SK-N-SH (cell line): ENCODE data around the gene SNX17. TPM values are rescaled to one million over a fixed set of nuclear protein-coding genes. Genes with fewer than 3 reads are reported as not detected.

Source experiments
- CTCF ChIA-PET: fragments of 300-600, 350-600 bp; formaldehyde crosslinking; extraction: SDS; loops from one replicate; lab custom pipeline; 2021; lab: Yijun Ruan, JAX
- POLR2A ChIA-PET: fragments of 350-600 bp; sonication (Branson Sonifier 250); formaldehyde crosslinking; extraction: SDS; loops from one replicate; lab custom pipeline; 2020; ENCODE audit warnings: antibody characterized with exemption, inconsistent platforms; lab: Yijun Ruan, JAX
- DNase-seq: peaks from one replicate; pipeline ENCODE4 v3.0.0; 2012
- H2AFZ ChIP-seq: fragments of 200-600 bp; sonication (generic); 2 replicates; pipeline ENCODE4 v1.8.1; 2016; ENCODE audit warnings: antibody characterized with exemption, mild to moderate bottlenecking, low read depth
- H3F3A ChIP-seq: fragments of 200-600 bp; sonication (generic); replicated peaks from 2 replicates; pipeline ENCODE3; 2016; ENCODE audit warnings: antibody characterized with exemption, mild to moderate bottlenecking; ENCODE audit not compliant: insufficient read depth
- H3K27ac ChIP-seq, 2 experiments: fragments of 200-500 bp in 1 of 2; fragments of 200-600 bp in 1 of 2; sonication (Bioruptor generic) in 1 of 2; sonication (generic), shearing (Covaris generic) in 1 of 2; 2 replicates each; pipeline versions ENCODE4 v1.5.1 to v1.6.1; 2014 to 2016; ENCODE audit warnings: low read depth in 2 of 2, inconsistent platforms in 1 of 2, low read length in 1 of 2, mild to moderate bottlenecking in 1 of 2, mixed read lengths in 1 of 2
- H3K27me3 ChIP-seq: fragments of 200-600 bp; sonication (generic), shearing (Covaris generic); 2 replicates; pipeline ENCODE4 v1.6.1; 2016; ENCODE audit warnings: mixed run types; ENCODE audit not compliant: insufficient read depth
- H3K36me3 ChIP-seq, 2 experiments: fragments of 200-500 bp in 1 of 2; fragments of 200-600 bp in 1 of 2; sonication (Bioruptor generic) in 1 of 2; sonication (generic) in 1 of 2; replicated peaks in 1 of 2; 2 replicates each; pipeline versions ENCODE3 to v1.5.1; 2014 to 2016; ENCODE audit warnings: low read length in 1 of 2, mild to moderate bottlenecking in 1 of 2; ENCODE audit not compliant: insufficient read depth in 2 of 2, control insufficient read depth in 1 of 2
- H3K4me1 ChIP-seq, 2 experiments: fragments of 200-500 bp in 1 of 2; fragments of 200-600 bp in 1 of 2; sonication (Bioruptor generic) in 1 of 2; sonication (generic), shearing (Covaris generic) in 1 of 2; 2 replicates each; pipeline versions ENCODE4 v1.5.1 to v1.6.1; 2014 to 2016; ENCODE audit warnings: low read depth in 1 of 2, low read length in 1 of 2, mixed run types in 1 of 2; ENCODE audit not compliant: insufficient read depth in 2 of 2, control insufficient read depth in 1 of 2
- H3K4me2 ChIP-seq: fragments of 200-600 bp; sonication (generic), shearing (Covaris generic); 2 replicates; pipeline ENCODE4 v1.6.1; 2017; ENCODE audit warnings: mixed run types
- H3K4me3 ChIP-seq, 2 experiments: fragments of 200-500 bp in 1 of 2; fragments of 200-600 bp in 1 of 2; sonication (Bioruptor generic) in 1 of 2; sonication (generic), shearing (Covaris generic) in 1 of 2; 2 replicates each; pipeline versions ENCODE4 v1.5.1 to v1.8.1; 2014 to 2016; ENCODE audit warnings: low read depth in 2 of 2, inconsistent platforms in 1 of 2, low read length in 1 of 2, mild to moderate bottlenecking in 1 of 2, mixed read lengths in 1 of 2, moderate library complexity in 1 of 2
- H3K79me2 ChIP-seq: fragments of 200-600 bp; sonication (generic); 2 replicates; pipeline ENCODE4 v1.8.1; 2017; ENCODE audit warnings: mild to moderate bottlenecking; ENCODE audit not compliant: insufficient read depth
- H3K9ac ChIP-seq: fragments of 200-600 bp; sonication (generic); 2 replicates; pipeline ENCODE4 v1.6.1; 2017; ENCODE audit warnings: mixed run types
- H3K9me2 ChIP-seq: fragments of 200-600 bp; sonication (generic); 2 replicates; pipeline ENCODE4 v1.6.1; 2017; ENCODE audit warnings: mixed run types
- H3K9me3 ChIP-seq: fragments of 200-600 bp; sonication (generic); 2 replicates; pipeline ENCODE4 v1.6.1; 2017; ENCODE audit warnings: mixed run types, mild to moderate bottlenecking, moderate library complexity
- H4K20me1 ChIP-seq: fragments of 200-600 bp; sonication (generic); 2 replicates; pipeline ENCODE4 v1.6.1; 2017; ENCODE audit warnings: mild to moderate bottlenecking, mixed run types; ENCODE audit not compliant: insufficient read depth
- CHD2 ChIP-seq: fragments of 150-350 bp; IDR thresholded peaks from 2 replicates; pipeline ENCODE4 v1.6.1; 2018; ENCODE audit warnings: low read length; ENCODE audit not compliant: partially characterized antibody
- CTCF ChIP-seq: fragments of 200-600 bp; sonication (generic); IDR thresholded peaks from 2 replicates; pipeline ENCODE4 v1.6.1; 2017; ENCODE audit warnings: antibody characterized with exemption, mild to moderate bottlenecking, moderate library complexity
- EZH2phosphoT487 ChIP-seq: fragments of 200-600 bp; sonication (generic); IDR thresholded peaks from 2 replicates; pipeline ENCODE4 v1.6.1; 2017; ENCODE audit warnings: low read depth, mixed run types, mild to moderate bottlenecking, antibody characterized with exemption, moderate library complexity, borderline replicate concordance
- FOSL2 ChIP-seq: IDR thresholded peaks from 2 replicates; pipeline ENCODE4 v1.4.0; 2012; ENCODE audit warnings: low read depth, mild to moderate bottlenecking, moderate library complexity, borderline replicate concordance
- FOXJ3 ChIP-seq: sonication (generic); formaldehyde crosslinking; IDR thresholded peaks from 2 replicates; pipeline ENCODE4 v1.5.1; 2020; ENCODE audit warnings: mild to moderate bottlenecking, missing genetic modification reagents
- POLR2AphosphoS5 ChIP-seq: IDR thresholded peaks from 2 replicates; pipeline ENCODE4 v1.6.1; 2012; ENCODE audit warnings: low read depth, low read length
- RAD21 ChIP-seq: IDR thresholded peaks from 2 replicates; pipeline ENCODE4 v1.6.1; 2012; ENCODE audit warnings: mild to moderate bottlenecking, low read length
- REST ChIP-seq: IDR thresholded peaks from 2 replicates; pipeline ENCODE4 v1.6.1; 2012; ENCODE audit warnings: mild to moderate bottlenecking, low read depth, low read length, moderate library complexity
- RFX5 ChIP-seq: IDR thresholded peaks from 2 replicates; pipeline ENCODE4 v1.6.1; 2012; ENCODE audit warnings: mild to moderate bottlenecking, improper control_type of control experiment, low read length
- SIN3A ChIP-seq: IDR thresholded peaks from 2 replicates; pipeline ENCODE4 v1.6.1; 2012; ENCODE audit warnings: low read depth, mild to moderate bottlenecking, low read length, moderate library complexity, borderline replicate concordance
- SMC3 ChIP-seq: IDR thresholded peaks from 2 replicates; pipeline ENCODE4 v1.6.1; 2012; ENCODE audit warnings: low read depth, low read length, improper control_type of control experiment
- TEAD4 ChIP-seq: IDR thresholded peaks from 2 replicates; pipeline ENCODE4 v1.4.0; 2012; ENCODE audit warnings: mild to moderate bottlenecking, borderline replicate concordance; ENCODE audit not compliant: insufficient read depth
- USF2 ChIP-seq: fragments of 150-350 bp; IDR thresholded peaks from 2 replicates; pipeline ENCODE4 v1.6.1; 2017; ENCODE audit warnings: antibody characterized with exemption, low read length, low read depth, borderline replicate concordance
- YY1 ChIP-seq: IDR thresholded peaks from 2 replicates; pipeline ENCODE4 v1.4.0; 2012; ENCODE audit warnings: low read depth, mild to moderate bottlenecking
- WGBS: methylation state at CpG from one replicate; pipeline ENCODE4 v1.1.6; 2017; ENCODE audit warnings: low lambda C conversion rate; 5-methylcytosine and 5-hydroxymethylcytosine counted together
- polyA plus RNA-seq, 3 experiments: library from polyadenylated mRNA; depleted of rRNA; stranded (reverse); fragments of >200 nt; gene quantifications; 2 replicates each; pipeline ENCODE4 v1.2.3, GENCODE V29; 2012

The SNX17 gene
- polyA plus RNA-seq, 1 of the 3 experiments (the other 2 are of a cell fraction), result 145 TPM

GRCh38 chr2:27407798-27408491 lies 37.5 kb downstream of the SNX17 start:
- no peaks in the 10 kb centered on the region for H3K9me3 ChIP-seq
- no peaks in the 10 kb centered on the region for H3K9me2 ChIP-seq
- no peak overlapping the region for H2AFZ ChIP-seq
- H4K20me1 ChIP-seq, result peaks cover 53% of the 10 kb centered on the region
- H3K4me2 ChIP-seq, result peak overlapping the region; percentile 80
- CTCF ChIA-PET, result interaction anchor here (0.6 to 5.3 kb wide), 31 partner anchors 10 to 275 kb away, joined by 3 to 94 read pairs (median 3); partner anchors contain the start of genes NRBP1, SLC4A1AP, SUPT7L and ZNF513
- H3K9ac ChIP-seq, result peak overlapping the region; percentile 94
- DNase-seq, result peak; percentile 85
- no peaks in the 10 kb centered on the region for H3K27me3 ChIP-seq
- H3K4me1 ChIP-seq, result peaks cover 0 to 6% of the 10 kb centered on the region in 2 experiments; a peak in 2 of 4 replicates
- POLR2A ChIA-PET, result interaction anchor here (0.6 to 0.9 kb wide), 2 partner anchors 20 to 42 kb away, joined by 3 to 4 read pairs; partner anchors contain the start of gene NRBP1
- TF ChIP-seq EZH2phosphoT487 (no peak), RAD21 (peak; percentile 81), POLR2AphosphoS5 (no peak), SMC3 (peak; percentile 66), FOSL2 (no peak), FOXJ3 (CRISPR knock-in tag) (no peak), REST (no peak), USF2 (no peak), YY1 (no peak), CTCF (peak; percentile 79), TEAD4 (no peak), SIN3A (no peak), CHD2 (no peak), RFX5 (no peak)
- TF ChIP-seq, all 33 proteins: peak for 3
- Histone ChIP-seq H3F3A (peaks cover 15% of the 10 kb centered on the region), H3K27ac (peak overlapping the region in 1 of 2 experiments; percentile 82; a peak in 2 of 4 replicates), H3K36me3 (peaks cover 0 to 13% of the 10 kb centered on the region in 2 experiments), H3K4me3 (peak overlapping the region; percentile 78 to 98), H3K79me2 (peaks cover 65% of the 10 kb centered on the region)
- WGBS, result 46% methylated on average over 16 of the region's 16 CpGs
